Smooth muscle cell (in vitro differentiated cells): ENCODE measurements around the gene SNX15. TPM values are rescaled to one million over a fixed set of nuclear protein-coding genes. Genes with fewer than 3 reads are reported as not detected.
A peak's percentile ranks its signal among the peaks of the same experiment; 100 is the strongest.

ENCODE experiments used
- DNase-seq: peaks from one replicate; lab custom pipeline; 2025; ENCODE audit not compliant: unreplicated experiment; lab: John Stamatoyannopoulos, UW
- H2AFZ ChIP-seq: fragments of 200-600 bp; sonication (generic); 2 replicates; pipeline ENCODE4 v1.6.0; 2016; ENCODE audit warnings: antibody characterized with exemption, low read depth, mild to moderate bottlenecking
- H3F3A ChIP-seq: fragments of 200-600 bp; sonication (generic); 2 replicates; pipeline ENCODE4 v1.6.0; 2017; ENCODE audit warnings: antibody characterized with exemption, low read depth
- H3K27ac ChIP-seq: fragments of 200-600 bp; sonication (generic); 2 replicates; pipeline ENCODE4 v1.5.1; 2016; ENCODE audit warnings: low read depth, mild to moderate bottlenecking
- H3K27me3 ChIP-seq: fragments of 200-600 bp; sonication (generic); 2 replicates; pipeline ENCODE4 v1.6.1; 2016; ENCODE audit warnings: low read depth, mild to moderate bottlenecking
- H3K36me3 ChIP-seq: fragments of 200-600 bp; sonication (generic); 2 replicates; pipeline ENCODE4 v1.5.1; 2016; ENCODE audit warnings: low read depth
- H3K4me1 ChIP-seq: fragments of 200-600 bp; sonication (generic); 2 replicates; pipeline ENCODE4 v1.5.1; 2016; ENCODE audit warnings: low read depth
- H3K4me2 ChIP-seq: fragments of 200-600 bp; sonication (generic); 2 replicates; pipeline ENCODE4 v1.6.0; 2016; ENCODE audit warnings: mild to moderate bottlenecking
- H3K4me3 ChIP-seq: fragments of 200-600 bp; sonication (generic); 2 replicates; pipeline ENCODE4 v1.5.1; 2016; ENCODE audit warnings: mild to moderate bottlenecking
- H3K79me2 ChIP-seq: fragments of 200-600 bp; sonication (generic); 2 replicates; pipeline ENCODE4 v1.6.0; 2016; ENCODE audit warnings: low read depth, mild to moderate bottlenecking
- H3K9ac ChIP-seq: fragments of 200-600 bp; sonication (generic); 2 replicates; pipeline ENCODE4 v1.6.0; 2016; ENCODE audit warnings: low read depth
- H3K9me3 ChIP-seq: fragments of 200-600 bp; sonication (generic); replicated peaks from 2 replicates; pipeline ENCODE4 v1.5.1; 2016; ENCODE audit warnings: low read depth
- H4K20me1 ChIP-seq: fragments of 200-600 bp; sonication (generic); 2 replicates; pipeline ENCODE4 v1.6.0; 2016; ENCODE audit warnings: low read depth
- CTCF ChIP-seq: fragments of 200-600 bp; sonication (generic); IDR thresholded peaks from 2 replicates; pipeline ENCODE4 v1.5.1; 2017; ENCODE audit warnings: borderline replicate concordance, mild to moderate bottlenecking, antibody characterized with exemption; ENCODE audit not compliant: insufficient read depth, poor library complexity, severe bottlenecking
- WGBS: methylation state at CpG from one replicate; pipeline ENCODE4 v1.1.7; 2016; ENCODE audit warnings: low lambda C conversion rate; 5-methylcytosine and 5-hydroxymethylcytosine counted together
- polyA plus RNA-seq: library from polyadenylated mRNA; unstranded; fragments of >200 nt; fragmentation: Nextera tagmentation; extraction: Ambion mirVana; gene quantifications from 2 replicates; pipeline ENCODE4 v1.2.1, GENCODE V29; 2016
- total RNA-seq: library from RNA; depleted of rRNA; stranded (reverse); fragments of >200 nt; gene quantifications from 2 replicates; pipeline ENCODE4 v1.2.3, GENCODE V29; 2014

Gene SNX15
- total and polyA plus RNA-seq, 2 experiments from 2014 or later = 14.8 to 24.7 TPM

GRCh38 chr11:65013888-65014725, 13.1 kb upstream of the SNX15 start, which contains the start of gene ARL2:
Gene ARL2 (plus strand): TSS chr11:65014160. CDS start chr11:65014208, 48 bp downstream.
- Histone ChIP-seq H3K27ac (peak within 1 kb of the TSS; percentile 93), H3K36me3 (no peaks in the 10 kb centered on the region), H3K9ac (peak within 1 kb of the TSS; percentile 84), H2AFZ (peak within 1 kb of the TSS; percentile 98), H3K27me3 (no peaks in the 10 kb centered on the region), H3K4me3 (peak within 1 kb of the TSS; percentile 76), H3F3A (peaks cover 6% of the 10 kb centered on the region), H4K20me1 (no peaks in the 10 kb centered on the region), H3K79me2 (peaks cover 11% of the 10 kb centered on the region), H3K4me2 (peak within 1 kb of the TSS; percentile 91), H3K9me3 (no peaks in the 10 kb centered on the region), H3K4me1 (peaks cover 10% of the 10 kb centered on the region)
- WGBS = 2% methylated on average over 49 of the region's 96 CpGs
- TF ChIP-seq CTCF = peak; percentile 82
- DNase-seq = peak; percentile 81

GRCh38 chr11:65014726-65015227, 12.5 kb upstream of the SNX15 start:
- Histone ChIP-seq H3K27ac (peak overlapping the region; percentile 93), H4K20me1 (no peaks in the 10 kb centered on the region)

GRCh38 chr11:65016705-65017104, 10.5 kb upstream of the SNX15 start:
- Histone ChIP-seq H3K79me2 (peaks cover 11% of the 10 kb centered on the region), H3K27me3 (no peaks in the 10 kb centered on the region), H4K20me1 (no peaks in the 10 kb centered on the region), H3K9me3 (no peaks in the 10 kb centered on the region), H3K9ac (no peak overlapping the region), H3K4me1 (peaks cover 10% of the 10 kb centered on the region), H3K4me3 (no peak overlapping the region), H3F3A (peaks cover 6% of the 10 kb centered on the region), H3K4me2 (no peak overlapping the region), H3K36me3 (no peaks in the 10 kb centered on the region), H3K27ac (no peak overlapping the region), H2AFZ (no peak overlapping the region)
- TF ChIP-seq CTCF = no peak
- 94% methylated on average over 4 of the region's 4 CpGs for WGBS
- DNase-seq = no peak

More at GRCh38 chr11:65014726-65015227, 12.5 kb upstream of the SNX15 start:
- DNase-seq = no peak
- no peaks in the 10 kb centered on the region for H3K9me3 ChIP-seq
- TF ChIP-seq CTCF = no peak
- peak overlapping the region; percentile 76 for H3K4me3 ChIP-seq
- peak overlapping the region; percentile 84 for H3K9ac ChIP-seq
- H3K4me2 ChIP-seq = peak overlapping the region; percentile 91
- H3F3A ChIP-seq = peaks cover 6% of the 10 kb centered on the region
- 47% methylated on average over 17 of the region's 23 CpGs for WGBS
- no peaks in the 10 kb centered on the region for H3K27me3 ChIP-seq
- peaks cover 11% of the 10 kb centered on the region for H3K79me2 ChIP-seq
- peak overlapping the region; percentile 98 for H2AFZ ChIP-seq
- peaks cover 10% of the 10 kb centered on the region for H3K4me1 ChIP-seq
- no peaks in the 10 kb centered on the region for H3K36me3 ChIP-seq

- peaks cover 6% of the 10 kb centered on the region for H3F3A ChIP-seq
- peaks cover 9% of the 10 kb centered on the region for H3K4me1 ChIP-seq
- no peak for TF ChIP-seq CTCF
- H4K20me1 ChIP-seq = no peaks in the 10 kb centered on the region
- H3K79me2 ChIP-seq = peaks cover 11% of the 10 kb centered on the region
- no peaks in the 10 kb centered on the region for H3K9me3 ChIP-seq
- H3K36me3 ChIP-seq = no peaks in the 10 kb centered on the region
- DNase-seq = no peak
- no peak overlapping the region for H2AFZ ChIP-seq
- H3K4me3 ChIP-seq = no peak overlapping the region
- H3K9ac ChIP-seq = no peak overlapping the region
- no peaks in the 10 kb centered on the region for H3K27me3 ChIP-seq
- H3K4me2 ChIP-seq = no peak overlapping the region
- no peak overlapping the region for H3K27ac ChIP-seq
- 98% methylated on average over 6 of the region's 6 CpGs for WGBS
Measured at GRCh38 chr11:65017937-65018336, 9.3 kb upstream of the SNX15 start.
